BE2C (cell line): ENCODE data around the gene PRKD2.

ENCODE experiments used
- DNase-seq: peaks from one replicate; pipeline ENCODE4 v3.0.0-alpha.2; 2020
- H3K27me3 ChIP-seq: fragments of 250-450 bp; sonication (Bioruptor Pico); 2 replicates; pipeline ENCODE4 v1.5.1; 2020; ENCODE audit warnings: mild to moderate bottlenecking
- H3K36me3 ChIP-seq: fragments of 250-450 bp; sonication (Bioruptor Pico); 2 replicates; pipeline ENCODE4 v1.5.1; 2020; ENCODE audit warnings: mild to moderate bottlenecking
- H3K4me1 ChIP-seq: fragments of 250-450 bp; sonication (Bioruptor Pico); 2 replicates; pipeline ENCODE4 v1.5.1; 2020
- H3K4me3 ChIP-seq: 2 replicates; pipeline ENCODE4 v1.5.1; 2011; ENCODE audit warnings: low read depth, low read length
- H3K9me3 ChIP-seq: fragments of 250-450 bp; sonication (Bioruptor Pico); 2 replicates; pipeline ENCODE4 v1.5.1; 2020
- CTCF ChIP-seq: IDR thresholded peaks from 2 replicates; pipeline ENCODE4 v1.5.1; 2012; ENCODE audit warnings: mild to moderate bottlenecking, low read depth, low read length

Gene PRKD2

DNA sequence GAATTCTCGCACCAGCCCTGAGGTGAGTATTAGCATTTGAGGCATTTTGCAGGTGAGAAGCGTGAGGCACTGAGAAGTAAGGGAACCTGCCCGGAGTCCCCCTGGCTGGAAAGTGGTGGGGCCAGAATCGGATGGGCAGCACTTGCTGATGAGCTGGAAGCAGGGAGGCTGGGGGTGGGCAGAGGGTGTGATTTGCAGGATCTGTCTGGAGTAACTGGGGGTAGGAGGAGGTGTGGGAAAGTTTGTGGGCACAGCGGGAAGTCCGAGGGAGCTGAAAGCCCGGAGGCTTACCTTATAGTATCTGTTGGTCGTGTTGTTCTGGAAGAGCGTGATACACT is 20.1 kb downstream of the PRKD2 start:
- peaks cover 26% of the 10 kb centered on the region for H3K36me3 ChIP-seq
- no peak for DNase-seq
- no peak for TF ChIP-seq CTCF
- peak overlapping the region; percentile 47 for H3K4me3 ChIP-seq
- no peaks in the 10 kb centered on the region for H3K27me3 ChIP-seq
- no peaks in the 10 kb centered on the region for H3K4me1 ChIP-seq
- H3K9me3 ChIP-seq: no peaks in the 10 kb centered on the region

- Histone ChIP-seq H3K9me3 (no peaks in the 10 kb centered on the region), H3K36me3 (peaks cover 34% of the 10 kb centered on the region), H3K4me3 (no peak overlapping the region), H3K27me3 (no peaks in the 10 kb centered on the region), H3K4me1 (no peaks in the 10 kb centered on the region)
- DNase-seq: no peak
- TF ChIP-seq CTCF: no peak
Measured at GRCh38 chr19:46696052-46696451, 20.9 kb downstream of the PRKD2 start.

GRCh38 chr19:46693760-46694159 is 23.2 kb downstream of the PRKD2 start:
- no peak for TF ChIP-seq CTCF

DNA sequence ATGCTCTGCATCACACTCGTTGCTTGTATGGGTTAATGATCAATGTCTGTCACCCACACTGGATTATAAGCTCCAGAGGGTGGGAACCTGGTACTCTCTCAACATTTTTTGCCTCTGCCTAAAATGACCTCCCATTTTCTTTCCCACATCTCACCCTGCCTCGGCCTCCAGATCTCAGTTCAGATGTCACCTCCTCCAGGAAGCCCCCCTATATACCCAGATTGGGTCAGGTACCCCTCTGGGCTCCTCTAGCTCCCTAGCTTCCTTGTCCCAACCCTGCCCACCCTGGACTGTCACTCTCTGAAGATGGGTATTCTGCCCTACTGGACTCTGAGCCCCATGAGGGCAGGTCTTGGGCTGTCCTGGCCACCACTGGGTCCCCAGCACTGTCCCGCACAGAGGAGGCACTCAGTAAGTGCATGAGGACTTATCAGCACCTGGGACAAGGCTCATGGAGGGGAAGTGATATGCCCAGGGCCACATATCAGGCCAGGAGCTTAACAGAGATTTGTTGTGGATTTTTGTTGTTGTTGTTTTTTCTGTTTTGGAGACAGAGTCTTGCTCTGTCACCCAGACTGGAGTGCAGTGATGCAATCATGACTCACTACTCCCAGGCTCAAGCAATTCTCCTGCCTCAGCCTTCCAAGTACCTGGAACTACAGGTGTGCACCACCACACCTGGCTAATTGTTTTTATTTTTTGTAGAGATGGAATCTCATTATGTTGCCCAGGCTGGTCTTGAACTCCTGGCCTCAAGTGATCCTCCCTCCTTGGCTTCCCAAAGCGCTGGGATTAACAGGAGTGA is 23.8 kb downstream of the PRKD2 start:
- H3K9me3 ChIP-seq: no peaks in the 10 kb centered on the region
- H3K36me3 ChIP-seq: peaks cover 42% of the 10 kb centered on the region
- H3K4me3 ChIP-seq: no peak overlapping the region
- H3K4me1 ChIP-seq: no peaks in the 10 kb centered on the region
- DNase-seq: no peak
- no peak for TF ChIP-seq CTCF
- no peaks in the 10 kb centered on the region for H3K27me3 ChIP-seq

More at GRCh38 chr19:46693760-46694159, 23.2 kb downstream of the PRKD2 start:
- DNase-seq: no peak
- no peaks in the 10 kb centered on the region for H3K27me3 ChIP-seq
- peaks cover 42% of the 10 kb centered on the region for H3K36me3 ChIP-seq
- no peak overlapping the region for H3K4me3 ChIP-seq
- H3K9me3 ChIP-seq: no peaks in the 10 kb centered on the region
- H3K4me1 ChIP-seq: no peaks in the 10 kb centered on the region

GRCh38 chr19:46691948-46692347 is 25.0 kb downstream of the PRKD2 start:
- Histone ChIP-seq H3K36me3 (peaks cover 49% of the 10 kb centered on the region), H3K9me3 (no peaks in the 10 kb centered on the region)

More at GRCh38 chr19:46691948-46692347, 25.0 kb downstream of the PRKD2 start:
- Histone ChIP-seq H3K4me3 (no peak overlapping the region), H3K27me3 (no peaks in the 10 kb centered on the region), H3K4me1 (no peaks in the 10 kb centered on the region)
- TF ChIP-seq CTCF: no peak
- DNase-seq: no peak
